ENCODE results near the gene ZNF165. TPM values are rescaled to one million over a fixed set of nuclear protein-coding genes. Genes with fewer than 3 reads are reported as not detected.

The ZNF165 gene
- total and polyA plus RNA-seq, 2 of the 4 experiments (the other 2 are of a cell fraction): 0.07 to 0.36 TPM

DNA sequence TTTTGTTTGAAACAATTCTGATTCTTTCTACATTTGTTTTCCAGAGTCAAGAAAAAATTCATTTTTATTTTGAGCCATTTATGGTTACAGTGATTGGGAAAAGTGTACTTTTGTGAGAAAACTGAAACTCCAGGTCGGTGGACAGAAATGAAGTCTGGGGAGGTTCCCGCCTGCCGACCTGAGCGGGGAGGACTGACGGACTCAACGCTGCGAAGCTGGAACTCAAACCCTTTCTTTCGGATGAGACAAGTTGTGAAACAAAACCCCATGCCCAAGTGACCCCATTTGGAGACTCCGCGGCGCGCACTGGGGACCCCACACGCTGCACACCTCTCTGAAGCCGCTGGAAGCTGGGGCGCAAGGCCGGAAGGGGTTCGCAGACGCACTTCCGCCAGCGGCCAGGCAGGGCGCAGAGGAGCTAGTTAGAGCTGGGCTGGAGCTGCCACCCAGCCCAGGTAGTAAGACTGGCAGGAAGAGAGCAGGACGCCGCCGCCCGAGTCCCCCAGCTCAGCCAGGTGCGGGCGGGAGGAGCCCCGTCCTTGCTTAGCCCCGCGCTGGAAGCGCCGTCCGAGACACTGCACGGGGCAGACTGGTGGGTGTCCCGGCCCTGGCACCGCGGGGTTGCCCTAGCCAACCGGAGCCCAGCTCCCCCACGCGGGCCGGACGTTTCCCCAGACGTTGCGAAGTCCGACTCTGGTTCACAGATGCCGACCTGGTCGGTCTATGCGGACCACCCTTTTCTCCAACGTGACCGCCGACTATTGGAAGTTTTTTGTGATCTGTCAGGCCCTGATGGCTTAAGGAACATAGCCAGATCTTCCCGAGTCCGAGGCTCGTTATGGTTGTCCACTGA, 24.2 kb downstream of the ZNF165 start:
- no peak overlapping the region for H2BK20ac ChIP-seq (ENCODE audit: low read depth, low read length)
- peak overlapping the region; percentile 65 for H3K27ac ChIP-seq (ENCODE audit: insufficient read depth, low read length)
- ATAC-seq (ENCODE audit: low read depth): peak; percentile 99
- peak overlapping the region; percentile 61; the same call in 1 of the 2 replicates for H3K23ac ChIP-seq (ENCODE audit: low read depth, low read length)
- H3K9me1 ChIP-seq (ENCODE audit: insufficient read depth, low read length): no peaks in the 10 kb centered on the region
- DNase-seq: peak; percentile 70
- in situ Hi-C loops (cut with MboI; ENCODE audit: low sequenced_read_pairs): no loop called here
- peak overlapping the region; percentile 91 for H3K4me2 ChIP-seq (ENCODE audit: low read depth, low read length)
- peak overlapping the region; percentile 87 for H3K4ac ChIP-seq (ENCODE audit: low read depth, low read length)
- no TSS peak for BruUV-seq (replicated peaks)
- dilution Hi-C loops (cut with HindIII; ENCODE audit: low sequenced_read_pairs, unreplicated experiment): no loop called here
- peak overlapping the region; percentile 98 for H2AFZ ChIP-seq (replicated peaks; ENCODE audit: low read length, poor library complexity)
- ChIA-PET CTCF (interaction anchor here (0.7 to 1.2 kb wide), 3 partner anchors 8 to 318 kb away, joined by 3 to 5 read pairs (median 4); no protein-coding TSS in a partner anchor), POLR2A (ENCODE audit: unreplicated experiment) (no interaction called here)
- no peaks in the 10 kb centered on the region for H3K36me3 ChIP-seq (ENCODE audit: control insufficient read depth, insufficient read depth, low read length)
- no peaks in the 10 kb centered on the region for H3K27me3 ChIP-seq (ENCODE audit: control insufficient read depth, insufficient read depth, low read length)
- H2BK120ac ChIP-seq (ENCODE audit: low read depth, low read length): no peak overlapping the region
- H3K4me1 ChIP-seq (ENCODE audit: control insufficient read depth, insufficient read depth, low read length): peaks cover 2% of the 10 kb centered on the region
- no peaks in the 10 kb centered on the region for H4K20me1 ChIP-seq (ENCODE audit: insufficient read depth, low read length)
- TF ChIP-seq BHLHE40 (IDR thresholded peaks at IDR 0.05; ENCODE audit: low read depth, low read length) (no peak), RAD21 (IDR thresholded peaks at IDR 0.05; ENCODE audit: low read length) (peak; percentile 34), FOS (IDR thresholded peaks at IDR 0.05; ENCODE audit: low read depth, low read length) (no peak), CTCF (conservative IDR thresholded peaks at IDR 0.05; ENCODE audit: low read depth, low read length) (peak; percentile 49), POLR2A (IDR thresholded peaks at IDR 0.05; ENCODE audit: low read depth, low read length) (0 out of 2 replicates have a peak, but pooled peaks have one; percentile 31)
- intact Hi-C loops (cut with micrococcal nuclease): no loop called here
- H3K9ac ChIP-seq (ENCODE audit: low read depth, low read length): peak overlapping the region; percentile 76
- H4K5ac ChIP-seq (ENCODE audit: low read depth, low read length): peak overlapping the region; percentile 88
- H2BK15ac ChIP-seq (ENCODE audit: low read depth, low read length): no peak overlapping the region
- H2BK5ac ChIP-seq (ENCODE audit: low read depth, low read length, poor library complexity, severe bottlenecking): peak overlapping the region; percentile 47
- 1% methylated on average over 33 of the region's 54 CpGs; no CpG with 5 or more reads in 1 of the 2 experiments for WGBS, 2 experiments (ENCODE audit: extremely low coverage in 2 of 2, insufficient read length in 1 of 2)
- H3K14ac ChIP-seq (replicated peaks; ENCODE audit: low read depth, low read length): peak overlapping the region; percentile 79
- H2AK5ac ChIP-seq (ENCODE audit: low read depth, low read length): 0 out of 2 replicates have a peak overlapping the region, but pooled peaks have one; percentile 33
- H2AK9ac ChIP-seq (replicated peaks; ENCODE audit: low read depth, low read length, poor library complexity): peak overlapping the region; percentile 86
- no peaks in the 10 kb centered on the region for H3K9me3 ChIP-seq (ENCODE audit: control insufficient read depth, insufficient read depth, low read length)
- peak overlapping the region; percentile 93 to 97 for H4K8ac ChIP-seq (ENCODE audit: low read depth in 2 of 2, low read length in 2 of 2)
- no peaks in the 10 kb centered on the region for H3K79me1 ChIP-seq (ENCODE audit: low read depth in 1 of 2, low read length in 2 of 2)
- peak overlapping the region; percentile 80 for H3K56ac ChIP-seq (ENCODE audit: extremely low read depth, insufficient read depth, low read length)
- peak overlapping the region; percentile 70 for H4K91ac ChIP-seq (ENCODE audit: insufficient read depth, low read depth, low read length)
- peak overlapping the region; percentile 60 for H3K4me3 ChIP-seq (ENCODE audit: insufficient read depth, low read depth, low read length)
- H3K18ac ChIP-seq (ENCODE audit: low read depth, low read length): peak overlapping the region; percentile 16; the same call in 1 of the 2 replicates

Data from IMR-90 (cell line).